ENCODE measurements around the gene LIPK.

Gene LIPK

GRCh38 chr10:88788924-88789323, 82.9 kb downstream of the LIPK start:
- DNase-seq: no peak

- peak; percentile 6 for DNase-seq
Observed at GRCh38 chr10:88791924-88792323, 85.9 kb downstream of the LIPK start.

- DNase-seq: peak; percentile 64
Observed at GRCh38 chr10:88792661-88793060, 86.6 kb downstream of the LIPK start.

- DNase-seq: peak; percentile 74
Observed at GRCh38 chr10:88793712-88794299, 87.8 kb downstream of the LIPK start.

GRCh38 chr10:88794731-88795130, 88.7 kb downstream of the LIPK start:
- no peak for DNase-seq

GRCh38 chr10:88800152-88801125, 94.4 kb downstream of the LIPK start:
- DNase-seq: peak; percentile 66

All from activated CD4-positive, alpha-beta T cell treated with anti-CD3 and anti-CD28 coated beads, Interleukin-10, Interleukin-2, amounts not matched to agents 100 ng/mL and 50 ng/mL, durations not matched to agents 16 hours and 8 hours (primary cell).